NOMO-1 treated with DMSO at 0.1 percent for 48 hours (cell line): Measurements from ENCODE around the gene CTIF.
"Not testable (repeated sequence)": the region's sequence is repeated elsewhere in the genome, so short reads cannot be mapped to it uniquely, and the experiment has no call there.

Experiments
- DNase-seq: peaks from one replicate; lab custom pipeline; 2025; ENCODE audit not compliant: unreplicated experiment; lab: John Stamatoyannopoulos, UW

Gene CTIF

GRCh38 chr18:48811401-48811800 lies 272.6 kb downstream of the CTIF start:
- DNase-seq = no peak

GRCh38 chr18:48811977-48812451 lies 273.2 kb downstream of the CTIF start:
- not testable (repeated sequence) for DNase-seq

GRCh38 chr18:48813321-48813720 lies 274.5 kb downstream of the CTIF start:
- DNase-seq = no peak

GRCh38 chr18:48813833-48814489 lies 275.1 kb downstream of the CTIF start:
- peak; percentile 12 for DNase-seq

- DNase-seq = no peak
Observed at GRCh38 chr18:48814490-48815178, 275.8 kb downstream of the CTIF start.

- no peak for DNase-seq
Observed at GRCh38 chr18:48815179-48815515, 276.3 kb downstream of the CTIF start.

- DNase-seq = no peak
Observed at GRCh38 chr18:48815581-48816324, 276.9 kb downstream of the CTIF start.

- DNase-seq = no peak
Observed at GRCh38 chr18:48816554-48816953, 277.7 kb downstream of the CTIF start.

GRCh38 chr18:48817021-48817461 lies 278.2 kb downstream of the CTIF start:
- no peak for DNase-seq

- DNase-seq = no peak
Observed at GRCh38 chr18:48818329-48819254, 279.8 kb downstream of the CTIF start.

- no peak for DNase-seq
Observed at GRCh38 chr18:48819276-48819675, 280.4 kb downstream of the CTIF start.

GRCh38 chr18:48819781-48820482 lies 281.1 kb downstream of the CTIF start:
- no peak for DNase-seq

GRCh38 chr18:48820483-48821250 lies 281.8 kb downstream of the CTIF start:
- no peak for DNase-seq

- DNase-seq = no peak
Observed at GRCh38 chr18:48821251-48821590, 282.4 kb downstream of the CTIF start.

GRCh38 chr18:48821845-48822244 lies 283.0 kb downstream of the CTIF start:
- DNase-seq = no peak

- no peak for DNase-seq
Observed at GRCh38 chr18:48824231-48824970, 285.6 kb downstream of the CTIF start.

GRCh38 chr18:48825101-48825745 lies 286.4 kb downstream of the CTIF start:
- DNase-seq = no peak

GRCh38 chr18:48826271-48826670 lies 287.4 kb downstream of the CTIF start:
- DNase-seq = no peak
